Liver (tissue), 9 donors: ENCODE results near the gene PEAK1. TPM values are rescaled to one million over a fixed set of nuclear protein-coding genes. Genes with fewer than 3 reads are reported as not detected.

Experiments used
- DNase-seq: peaks from one replicate; pipeline ENCODE4 v3.0.0-alpha.2; 2017; ENCODE audit warnings: low spot score
- H3K27ac ChIP-seq, 2 donors: one replicate each; pipeline ENCODE4 v1.7.0; 2013; ENCODE audit warnings: inconsistent platforms in 2 of 2, low read length in 2 of 2, control low read depth in 1 of 2, low read depth in 1 of 2, mild to moderate bottlenecking in 1 of 2
- H3K27me3 ChIP-seq, 4 donors: one replicate each; pipeline versions ENCODE4 v1.6.1 to v1.7.0; 2013; ENCODE audit warnings: low read length in 3 of 4, inconsistent platforms in 1 of 4, mild to moderate bottlenecking in 1 of 4, moderate library complexity in 1 of 4; ENCODE audit not compliant: control insufficient read depth in 4 of 4, insufficient read depth in 4 of 4
- H3K36me3 ChIP-seq, 4 donors: one replicate each; pipeline versions ENCODE4 v1.6.1 to v1.7.0; 2013; ENCODE audit warnings: low read length in 3 of 4, mild to moderate bottlenecking in 3 of 4, low read depth in 1 of 4, moderate library complexity in 1 of 4; ENCODE audit not compliant: control insufficient read depth in 4 of 4, insufficient read depth in 3 of 4
- H3K4me1 ChIP-seq, 4 donors: one replicate each; pipeline versions ENCODE4 v1.6.1 to v1.7.0; 2013; ENCODE audit warnings: low read length in 3 of 4, mild to moderate bottlenecking in 3 of 4, moderate library complexity in 1 of 4; ENCODE audit not compliant: control insufficient read depth in 4 of 4, insufficient read depth in 4 of 4
- H3K4me3 ChIP-seq, 3 donors: one replicate each; pipeline versions ENCODE4 v1.6.1 to v1.7.0; 2013; ENCODE audit warnings: low read length in 3 of 3, control low read depth in 1 of 3, low read depth in 1 of 3, mild to moderate bottlenecking in 1 of 3
- H3K9ac ChIP-seq, 2 donors: one replicate each; pipeline ENCODE4 v1.7.0; 2013; ENCODE audit warnings: low read length in 2 of 2, mild to moderate bottlenecking in 2 of 2, moderate library complexity in 2 of 2, control low read depth in 1 of 2, low read depth in 1 of 2
- H3K9me3 ChIP-seq, 4 donors: one replicate each; pipeline versions ENCODE4 v1.6.1 to v1.7.0; 2013; ENCODE audit warnings: low read length in 3 of 4; ENCODE audit not compliant: control insufficient read depth in 4 of 4
- ATF3 ChIP-seq: IDR thresholded peaks from 2 replicates; pipeline ENCODE4 v1.6.1; 2016; ENCODE audit warnings: antibody characterized with exemption
- CTCF ChIP-seq: fragments of 150-350 bp; IDR thresholded peaks from 2 replicates; pipeline ENCODE4 v1.5.1; 2017; ENCODE audit warnings: improper control_type of control experiment, low read depth, low read length; ENCODE audit not compliant: missing input control
- EGR1 ChIP-seq, 2 donors: IDR thresholded peaks; 2 replicates each; pipeline ENCODE4 v1.6.1; 2016 to 2018; ENCODE audit warnings: antibody characterized with exemption in 2 of 2, low read depth in 2 of 2
- FOXA1 ChIP-seq: IDR thresholded peaks from 2 replicates; pipeline ENCODE4 v1.6.1; 2016; ENCODE audit warnings: antibody characterized with exemption
- FOXA2 ChIP-seq: IDR thresholded peaks from 2 replicates; pipeline ENCODE4 v1.6.1; 2016; ENCODE audit warnings: antibody characterized with exemption
- GABPA ChIP-seq, 2 donors: IDR thresholded peaks in 1 of 2; conservative IDR thresholded peaks in 1 of 2; 2 replicates each; pipeline ENCODE4 v1.6.1; 2016; ENCODE audit warnings: antibody characterized with exemption in 2 of 2, mild to moderate bottlenecking in 1 of 2, moderate library complexity in 1 of 2
- HNF4A ChIP-seq, 2 donors: conservative IDR thresholded peaks; 2 replicates each; pipeline ENCODE4 v1.6.1; 2016; ENCODE audit warnings: antibody characterized with exemption in 2 of 2, mild to moderate bottlenecking in 2 of 2
- HNF4G ChIP-seq: IDR thresholded peaks from 2 replicates; pipeline ENCODE4 v1.6.1; 2016; ENCODE audit warnings: antibody characterized with exemption
- JUND ChIP-seq, 2 donors: IDR thresholded peaks; 2 replicates each; pipeline ENCODE4 v1.6.1; 2016; ENCODE audit warnings: antibody characterized with exemption in 2 of 2
- MAX ChIP-seq: IDR thresholded peaks from 2 replicates; pipeline ENCODE4 v1.6.1; 2016; ENCODE audit warnings: antibody characterized with exemption
- RAD21 ChIP-seq, 2 donors: IDR thresholded peaks; 2 replicates each; pipeline ENCODE4 v1.6.1; 2016; ENCODE audit warnings: antibody characterized with exemption in 2 of 2, mild to moderate bottlenecking in 2 of 2
- REST ChIP-seq: IDR thresholded peaks from 2 replicates; pipeline ENCODE4 v1.6.1; 2016; ENCODE audit warnings: antibody characterized with exemption, mild to moderate bottlenecking
- RXRA ChIP-seq, 2 donors: IDR thresholded peaks; 2 replicates each; pipeline ENCODE4 v1.6.1; 2017 to 2018; ENCODE audit warnings: antibody characterized with exemption in 2 of 2, mild to moderate bottlenecking in 1 of 2
- SP1 ChIP-seq: IDR thresholded peaks from 2 replicates; pipeline ENCODE4 v1.6.1; 2018; ENCODE audit warnings: antibody characterized with exemption, mild to moderate bottlenecking
- YY1 ChIP-seq: IDR thresholded peaks from 2 replicates; pipeline ENCODE4 v1.6.1; 2016; ENCODE audit warnings: antibody characterized with exemption, mild to moderate bottlenecking
- ZBTB33 ChIP-seq: IDR thresholded peaks from 2 replicates; pipeline ENCODE4 v1.6.1; 2016; ENCODE audit warnings: antibody characterized with exemption
- WGBS: extraction: QIAGEN DNeasy Blood & Tissue Kit; methylation state at CpG from one replicate; pipeline ENCODE4 v1.1.7; 2013; 5-methylcytosine and 5-hydroxymethylcytosine counted together
- polyA plus RNA-seq, 2 donors: library from polyadenylated mRNA; stranded (reverse) in 1 of 2; unstranded in 1 of 2; fragments of 200-250 nt in 1 of 2; fragments of >200 nt in 1 of 2; fragmentation: Nextera tagmentation in 1 of 2; extraction: Ambion mirVana in 1 of 2; gene quantifications; one replicate each; pipeline versions ENCODE4 v1.2.1 to v1.2.3, GENCODE V29; 2013 to 2015
- total RNA-seq, 2 donors: library from RNA; depleted of rRNA; stranded (reverse); fragments of >200 nt; gene quantifications; one replicate each; pipeline ENCODE4 v1.2.3, GENCODE V29; 2014
- donor health status: healthy.
- donor health status: healthy.
- donor health status: healthy.
- donor health status: healthy.
- donor health status: healthy.

The PEAK1 gene
- total and polyA plus RNA-seq, 4 donors, result 1.8 to 14.9 (median 5.8) TPM

- Histone ChIP-seq H3K9me3 (no peaks in the 10 kb centered on the region), H3K4me1 (no peaks in the 10 kb centered on the region), H3K4me3 (no peak overlapping the region), H3K36me3 (no peaks in the 10 kb centered on the region), H3K9ac (no peak overlapping the region), H3K27me3 (no peaks in the 10 kb centered on the region), H3K27ac (no peak overlapping the region)
- DNase-seq, result no peak
- TF ChIP-seq SP1 (no peak), CTCF (no peak), FOXA1 (no peak), MAX (no peak), HNF4G (no peak), EGR1 (IDR thresholded peaks at IDR 0.05; ENCODE audit: low read depth in 2 of 2) (no peak), RXRA (IDR thresholded peaks at IDR 0.05) (no peak), GABPA (IDR thresholded peaks at IDR 0.05 in 1 of 2, conservative IDR thresholded peaks at IDR 0.05 in 1 of 2) (no peak), YY1 (no peak), RAD21 (IDR thresholded peaks at IDR 0.05) (no peak), JUND (IDR thresholded peaks at IDR 0.05) (no peak), FOXA2 (no peak), HNF4A (conservative IDR thresholded peaks at IDR 0.05) (no peak), REST (no peak), ATF3 (no peak)
- WGBS, result 91% methylated on average over 3 of the region's 3 CpGs
Observed at GRCh38 chr15:77104155-77104554, 315.7 kb downstream of the PEAK1 start.

GRCh38 chr15:77099741-77100463, 320.0 kb downstream of the PEAK1 start:
- Histone ChIP-seq H3K9me3 (no peaks in the 10 kb centered on the region), H3K4me3 (no peak overlapping the region), H3K4me1 (no peaks in the 10 kb centered on the region), H3K36me3 (no peaks in the 10 kb centered on the region), H3K27ac (no peak overlapping the region), H3K9ac (no peak overlapping the region), H3K27me3 (no peaks in the 10 kb centered on the region)
- DNase-seq, result no peak
- 93% methylated on average over 4 of the region's 4 CpGs for WGBS
- TF ChIP-seq HNF4A (conservative IDR thresholded peaks at IDR 0.05) (no peak), ZBTB33 (no peak), FOXA1 (no peak), MAX (no peak), GABPA (IDR thresholded peaks at IDR 0.05 in 1 of 2, conservative IDR thresholded peaks at IDR 0.05 in 1 of 2) (no peak), SP1 (no peak), FOXA2 (no peak), REST (no peak), YY1 (no peak), RAD21 (IDR thresholded peaks at IDR 0.05) (no peak), HNF4G (no peak), EGR1 (IDR thresholded peaks at IDR 0.05; ENCODE audit: low read depth in 2 of 2) (no peak)
